Bronchial epithelial cell (primary cell): ENCODE measurements around the gene MAPKAPK5. TPM values are rescaled to one million over a fixed set of nuclear protein-coding genes. Genes with fewer than 3 reads are reported as not detected.

Experiments used
- DNase-seq: peaks from one replicate; pipeline ENCODE4 v3.0.0-alpha.2; 2010; ENCODE audit warnings: low read depth
- FAIRE-seq: peaks from 2 replicates; lab custom pipeline; 2011; peaks lifted over from hg19 to GRCh38; lab: Jason Lieb, UNC
- H3K27me3 ChIP-seq: 2 replicates; pipeline ENCODE4 v1.5.1; 2011; ENCODE audit warnings: low read length; ENCODE audit not compliant: control insufficient read depth, insufficient read depth
- H3K36me3 ChIP-seq: 2 replicates; pipeline ENCODE4 v1.5.1; 2011; ENCODE audit warnings: low read length; ENCODE audit not compliant: control insufficient read depth, insufficient read depth
- H3K4me3 ChIP-seq: 2 replicates; pipeline ENCODE4 v1.5.1; 2011; ENCODE audit warnings: mild to moderate bottlenecking, low read depth, low read length, control low read depth
- total RNA-seq: library from RNA; depleted of rRNA; stranded (reverse); fragments of >200 nt; gene quantifications from 2 replicates; pipeline ENCODE4 v1.2.1, GENCODE V29; 2014
- TF ChIP-seq, protein P1 (sequence below): IDR thresholded peaks from 2 replicates; pipeline ENCODE4 v1.5.1; 2011; ENCODE audit warnings: mild to moderate bottlenecking, moderate library complexity, low read length, control low read depth, inconsistent platforms; ENCODE audit not compliant: insufficient read depth, severe bottlenecking

The MAPKAPK5 gene
- total RNA-seq, 1 donor from 2014 or later = 45.5 TPM

DNA sequence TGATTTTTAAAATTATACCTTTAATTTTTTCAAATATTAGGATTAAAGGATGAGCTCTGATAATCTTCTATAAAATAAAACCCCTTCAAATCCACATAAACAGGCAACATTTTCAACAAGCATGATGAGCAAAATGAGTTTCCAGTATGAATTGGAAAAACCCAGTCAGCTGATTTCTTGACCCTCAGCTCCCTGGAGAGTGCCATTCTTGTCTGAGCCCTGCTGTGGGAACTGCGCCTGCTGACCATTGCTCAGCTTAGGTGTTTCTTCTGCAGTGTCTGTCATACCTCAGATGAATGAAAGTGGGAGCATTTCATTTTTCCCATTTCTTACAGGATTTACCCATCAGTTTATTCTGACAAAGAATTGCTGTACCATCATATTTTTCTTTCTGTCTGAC, 27.6 kb downstream of the MAPKAPK5 start:
- no peak for FAIRE-seq
- peaks cover 10% of the 10 kb centered on the region for H3K36me3 ChIP-seq
- H3K4me3 ChIP-seq = no peak overlapping the region
- H3K27me3 ChIP-seq = no peaks in the 10 kb centered on the region
- DNase-seq = no peak
- TF ChIP-seq, protein P1, sequence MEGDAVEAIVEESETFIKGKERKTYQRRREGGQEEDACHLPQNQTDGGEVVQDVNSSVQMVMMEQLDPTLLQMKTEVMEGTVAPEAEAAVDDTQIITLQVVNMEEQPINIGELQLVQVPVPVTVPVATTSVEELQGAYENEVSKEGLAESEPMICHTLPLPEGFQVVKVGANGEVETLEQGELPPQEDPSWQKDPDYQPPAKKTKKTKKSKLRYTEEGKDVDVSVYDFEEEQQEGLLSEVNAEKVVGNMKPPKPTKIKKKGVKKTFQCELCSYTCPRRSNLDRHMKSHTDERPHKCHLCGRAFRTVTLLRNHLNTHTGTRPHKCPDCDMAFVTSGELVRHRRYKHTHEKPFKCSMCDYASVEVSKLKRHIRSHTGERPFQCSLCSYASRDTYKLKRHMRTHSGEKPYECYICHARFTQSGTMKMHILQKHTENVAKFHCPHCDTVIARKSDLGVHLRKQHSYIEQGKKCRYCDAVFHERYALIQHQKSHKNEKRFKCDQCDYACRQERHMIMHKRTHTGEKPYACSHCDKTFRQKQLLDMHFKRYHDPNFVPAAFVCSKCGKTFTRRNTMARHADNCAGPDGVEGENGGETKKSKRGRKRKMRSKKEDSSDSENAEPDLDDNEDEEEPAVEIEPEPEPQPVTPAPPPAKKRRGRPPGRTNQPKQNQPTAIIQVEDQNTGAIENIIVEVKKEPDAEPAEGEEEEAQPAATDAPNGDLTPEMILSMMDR = no peak

DNA sequence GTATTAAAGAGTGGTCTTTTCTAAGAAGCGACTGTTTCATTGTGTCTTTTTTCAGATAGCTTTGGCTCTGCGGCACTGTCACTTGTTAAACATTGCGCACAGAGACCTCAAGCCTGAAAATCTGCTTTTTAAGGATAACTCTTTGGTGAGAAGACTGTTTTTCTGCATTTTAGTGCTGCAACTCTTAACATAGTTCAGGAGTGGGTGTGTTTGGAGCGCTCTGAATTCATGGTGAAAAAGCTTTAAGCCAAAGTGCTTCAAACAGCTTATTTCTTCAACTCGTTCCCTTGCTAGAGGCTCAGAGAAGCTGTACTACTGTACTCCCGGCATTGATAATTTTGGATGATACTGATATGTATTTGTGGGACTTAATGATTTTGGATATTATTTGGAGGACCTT, 28.2 kb downstream of the MAPKAPK5 start:
- Histone ChIP-seq H3K36me3 (peaks cover 10% of the 10 kb centered on the region), H3K4me3 (no peak overlapping the region), H3K27me3 (no peaks in the 10 kb centered on the region)
- no peak for FAIRE-seq
- DNase-seq = no peak
- TF ChIP-seq, protein P1 = no peak

DNA sequence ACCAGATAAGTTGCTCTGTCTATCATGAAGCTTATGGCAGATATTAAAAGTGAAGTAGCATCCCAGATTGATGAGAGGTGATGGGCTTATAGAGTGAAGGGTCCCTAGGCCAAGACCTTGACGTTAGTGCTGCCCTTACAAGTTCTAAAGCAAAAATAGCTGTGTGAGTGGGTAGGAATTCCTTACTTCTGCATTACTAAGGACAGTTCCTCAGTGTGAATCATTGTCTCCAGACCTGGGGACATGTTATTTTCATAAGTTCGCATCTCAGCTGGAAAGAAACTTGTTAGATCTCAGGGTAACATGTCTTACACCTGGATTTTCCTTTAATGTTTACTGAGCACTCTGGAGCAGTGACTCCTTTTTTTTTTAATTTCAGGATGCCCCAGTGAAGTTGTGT, 28.7 kb downstream of the MAPKAPK5 start:
- TF ChIP-seq, protein P1 = no peak
- no peak overlapping the region for H3K4me3 ChIP-seq
- DNase-seq = no peak
- peaks cover 9% of the 10 kb centered on the region for H3K36me3 ChIP-seq
- H3K27me3 ChIP-seq = no peaks in the 10 kb centered on the region
- FAIRE-seq = peak; percentile 7

DNA sequence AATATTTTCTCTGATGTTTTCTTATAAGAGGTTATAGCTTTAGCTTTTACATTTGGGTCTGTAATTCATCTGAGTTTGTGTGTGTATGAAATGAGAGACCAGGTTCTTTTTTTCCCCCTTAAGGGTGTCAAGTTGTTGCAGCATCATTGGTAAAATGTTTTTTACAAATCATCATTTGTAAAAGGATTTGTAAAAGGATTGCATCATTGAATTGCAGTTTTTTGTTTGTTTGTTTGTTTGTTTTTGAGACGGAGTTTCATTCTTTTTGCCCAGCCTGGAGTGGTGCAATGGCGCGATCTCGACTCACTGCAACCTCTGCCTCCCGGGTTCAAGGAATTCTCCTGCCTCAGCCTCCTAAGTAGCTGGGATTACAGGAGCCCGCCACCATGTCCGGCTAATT, 31.1 kb downstream of the MAPKAPK5 start:
- Histone ChIP-seq H3K27me3 (no peaks in the 10 kb centered on the region), H3K36me3 (peaks cover 7% of the 10 kb centered on the region), H3K4me3 (no peak overlapping the region)
- FAIRE-seq (no peak), DNase-seq (no peak)
- TF ChIP-seq, protein P1 = no peak

DNA sequence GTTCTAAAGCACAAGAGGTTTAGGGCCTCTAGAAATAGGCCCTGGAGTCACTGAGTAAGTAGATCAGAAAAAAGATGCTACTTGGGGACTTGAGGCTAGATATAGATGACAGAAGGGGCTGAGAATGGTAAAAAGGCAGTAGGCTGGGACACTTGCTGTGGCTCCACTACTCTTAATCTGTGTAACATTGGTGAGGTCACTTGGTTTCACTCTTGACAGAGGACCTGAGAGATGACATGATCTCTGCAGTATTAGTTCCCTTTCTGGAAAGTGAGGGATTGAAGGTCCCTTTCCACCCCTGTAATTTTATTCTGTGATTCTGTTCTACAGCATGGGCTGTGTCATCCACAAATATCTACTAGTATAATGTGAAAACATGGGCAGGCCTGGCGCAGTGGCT, 39.7 kb downstream of the MAPKAPK5 start:
- Histone ChIP-seq H3K27me3 (no peaks in the 10 kb centered on the region), H3K36me3 (peaks cover 27% of the 10 kb centered on the region), H3K4me3 (no peak overlapping the region)
- no peak for DNase-seq
- no peak for FAIRE-seq
- TF ChIP-seq, protein P1 = no peak
